Upper lobe of left lung (tissue), 6 donors: Measurements from ENCODE around the gene PPP2R2B. TPM values are rescaled to one million over a fixed set of nuclear protein-coding genes. Genes with fewer than 3 reads are reported as not detected.

ENCODE experiments used
- ATAC-seq, 2 donors: fragments of 200-7000 bp; cut with Tn5 transposase; one replicate each; pipeline ENCODE4 v1.9.1; 2022; ENCODE audit warnings: mild to moderate bottlenecking in 2 of 2, moderate library complexity in 2 of 2; ENCODE audit not compliant: low FRiP score in 2 of 2
- DNase-seq, 2 donors: peaks; one replicate each; pipeline ENCODE4 v3.0.0-alpha.2; 2019 to 2020
- H3K27ac ChIP-seq, 4 donors: fragments of 200-600 bp; sonication (generic); one replicate each; pipeline ENCODE4 v1.5.1; 2016 to 2019
- H3K27me3 ChIP-seq, 4 donors: fragments of 200-600 bp; sonication (generic); one replicate each; pipeline ENCODE4 v1.5.1; 2017 to 2019
- H3K36me3 ChIP-seq, 4 donors: fragments of 200-600 bp; sonication (generic); one replicate each; pipeline ENCODE4 v1.5.1; 2016 to 2019
- H3K4me1 ChIP-seq, 4 donors: fragments of 200-600 bp; sonication (generic); one replicate each; pipeline ENCODE4 v1.5.1; 2018 to 2019
- H3K4me3 ChIP-seq, 4 donors: fragments of 200-600 bp; sonication (generic); one replicate each; pipeline ENCODE4 v1.5.1; 2017 to 2019; ENCODE audit warnings: mild to moderate bottlenecking in 2 of 4, moderate library complexity in 1 of 4
- H3K9me3 ChIP-seq, 4 donors: fragments of 200-600 bp; sonication (generic); one replicate each; pipeline ENCODE4 v1.5.1; 2018 to 2019
- EP300 ChIP-seq, 4 donors: sonication (generic); formaldehyde crosslinking; IDR thresholded peaks; one replicate each; pipeline ENCODE4 v1.5.1; 2017; ENCODE audit warnings: antibody characterized with exemption in 4 of 4, control low read depth in 2 of 4
- POLR2A ChIP-seq, 4 donors: fragments of 450-650 bp; IDR thresholded peaks; one replicate each; pipeline ENCODE4 v1.5.1; 2016 to 2017; ENCODE audit warnings: antibody characterized with exemption in 4 of 4, mild to moderate bottlenecking in 2 of 4
- POLR2AphosphoS5 ChIP-seq, 2 donors: sonication (generic); formaldehyde crosslinking; IDR thresholded peaks; one replicate each; pipeline ENCODE4 v1.5.1; 2017; ENCODE audit warnings: antibody characterized with exemption in 2 of 2
- WGBS, 2 donors: methylation state at CpG; one replicate each; pipeline ENCODE4 v1.1.5; 2017 to 2018; 5-methylcytosine and 5-hydroxymethylcytosine counted together
- total RNA-seq, 6 donors: library from RNA; depleted of rRNA in 4 of 6; stranded (reverse); fragments of >200 nt in 4 of 6; gene quantifications; one replicate each; pipeline versions ENCODE4 v1.1.0 to v1.2.1, GENCODE V29; 2016 to 2021
- TF ChIP-seq, protein P1 (sequence below), 6 experiments: fragments of 450-650 bp in 4 of 6; fragments of 200-600 bp in 2 of 6; sonication (generic) in 2 of 6; IDR thresholded peaks; one replicate each; pipeline ENCODE4 v1.5.1; 2016 to 2019; ENCODE audit warnings: antibody characterized with exemption in 6 of 6
- donor health status: DM: no; HTN: no; CAD: no; lungs with moderate emphysema.
- donor health status: DM: no; HTN: yes; CAD: no; lungs with severe emphysema.

PPP2R2B gene
- total RNA-seq, 6 donors from 2014 or later, result 0.49 to 7.4 (median 1.3) TPM

DNA sequence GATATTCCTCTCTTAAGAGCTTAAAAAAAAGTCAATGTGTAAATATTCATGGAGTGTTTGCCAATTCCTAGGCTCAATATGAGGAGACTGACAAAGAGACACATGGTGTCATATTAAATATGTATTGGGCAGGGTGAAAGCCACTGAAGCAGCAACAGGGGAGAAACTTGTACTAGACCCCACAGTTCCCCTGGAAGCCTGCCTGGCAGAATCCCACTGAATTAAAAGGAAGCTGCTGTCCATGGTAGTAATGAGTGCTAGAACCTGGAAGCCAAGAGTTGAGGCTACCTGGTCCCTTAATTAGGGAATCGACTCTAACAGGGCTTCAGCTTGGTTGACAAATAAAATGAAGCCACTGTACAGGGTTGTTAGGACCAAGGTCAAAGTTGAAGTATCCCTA is 233.2 kb downstream of the PPP2R2B start:
- DNase-seq (no peak), ATAC-seq (no peak)
- WGBS, 2 donors, result 43 to 73% methylated on average over 1 of the region's 1 CpG
- Histone ChIP-seq H3K27me3 (no peaks in the 10 kb centered on the region), H3K9me3 (no peaks in the 10 kb centered on the region), H3K4me3 (no peak overlapping the region), H3K4me1 (no peaks in the 10 kb centered on the region), H3K27ac (no peak overlapping the region), H3K36me3 (no peaks in the 10 kb centered on the region)
- no peak for TF ChIP-seq EP300 (IDR thresholded peaks at IDR 0.05)

DNA sequence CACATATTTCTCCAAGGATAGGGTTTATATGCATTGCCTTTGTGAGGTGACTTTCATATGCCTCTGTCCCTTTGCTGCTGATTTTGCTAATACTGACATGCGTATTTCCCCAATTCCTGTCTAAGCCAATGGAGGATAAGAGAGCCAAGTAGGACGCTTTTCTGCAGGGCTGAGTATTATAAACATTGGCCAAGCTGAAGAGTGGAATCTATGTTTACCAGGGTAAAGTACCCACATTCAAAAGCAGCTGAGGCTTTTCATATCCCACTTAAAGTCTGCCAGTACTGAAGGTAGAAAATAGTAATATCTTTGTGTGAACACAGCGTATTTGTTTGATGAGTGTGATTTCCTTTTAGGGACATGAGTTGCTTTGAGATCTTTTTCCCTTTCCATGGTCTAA is 233.7 kb downstream of the PPP2R2B start:
- ATAC-seq, result no peak
- no peaks in the 10 kb centered on the region for H3K9me3 ChIP-seq
- H3K27ac ChIP-seq, result no peak overlapping the region
- TF ChIP-seq, protein P1, sequence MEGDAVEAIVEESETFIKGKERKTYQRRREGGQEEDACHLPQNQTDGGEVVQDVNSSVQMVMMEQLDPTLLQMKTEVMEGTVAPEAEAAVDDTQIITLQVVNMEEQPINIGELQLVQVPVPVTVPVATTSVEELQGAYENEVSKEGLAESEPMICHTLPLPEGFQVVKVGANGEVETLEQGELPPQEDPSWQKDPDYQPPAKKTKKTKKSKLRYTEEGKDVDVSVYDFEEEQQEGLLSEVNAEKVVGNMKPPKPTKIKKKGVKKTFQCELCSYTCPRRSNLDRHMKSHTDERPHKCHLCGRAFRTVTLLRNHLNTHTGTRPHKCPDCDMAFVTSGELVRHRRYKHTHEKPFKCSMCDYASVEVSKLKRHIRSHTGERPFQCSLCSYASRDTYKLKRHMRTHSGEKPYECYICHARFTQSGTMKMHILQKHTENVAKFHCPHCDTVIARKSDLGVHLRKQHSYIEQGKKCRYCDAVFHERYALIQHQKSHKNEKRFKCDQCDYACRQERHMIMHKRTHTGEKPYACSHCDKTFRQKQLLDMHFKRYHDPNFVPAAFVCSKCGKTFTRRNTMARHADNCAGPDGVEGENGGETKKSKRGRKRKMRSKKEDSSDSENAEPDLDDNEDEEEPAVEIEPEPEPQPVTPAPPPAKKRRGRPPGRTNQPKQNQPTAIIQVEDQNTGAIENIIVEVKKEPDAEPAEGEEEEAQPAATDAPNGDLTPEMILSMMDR (IDR thresholded peaks at IDR 0.05), result no peak
- TF ChIP-seq EP300 (IDR thresholded peaks at IDR 0.05) (no peak), POLR2AphosphoS5 (IDR thresholded peaks at IDR 0.05) (no peak), POLR2A (IDR thresholded peaks at IDR 0.05) (no peak)
- no peak overlapping the region for H3K4me3 ChIP-seq
- no peak for DNase-seq
- no peaks in the 10 kb centered on the region for H3K4me1 ChIP-seq
- no peaks in the 10 kb centered on the region for H3K27me3 ChIP-seq
- H3K36me3 ChIP-seq, result no peaks in the 10 kb centered on the region
- WGBS, 2 donors, result 55 to 66% methylated on average over 3 of the region's 3 CpGs

DNA sequence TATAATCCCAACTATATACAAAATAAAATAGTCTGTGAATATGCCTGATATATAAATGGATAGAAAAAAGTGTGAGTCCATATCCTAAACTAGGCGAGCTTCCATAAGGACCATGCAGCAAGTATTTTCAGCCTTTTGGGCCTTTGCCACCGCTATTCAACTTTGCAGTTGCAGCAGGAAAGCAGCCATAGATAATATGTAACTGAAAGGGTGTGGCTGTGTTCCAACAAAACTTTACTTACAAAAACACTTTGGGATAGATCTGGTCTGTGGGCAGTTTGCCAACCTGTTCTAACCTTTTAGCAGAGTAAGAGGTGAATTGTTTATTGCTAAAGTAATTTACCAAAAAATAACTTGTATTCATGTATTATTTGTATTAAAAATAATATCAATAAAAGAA is 234.8 kb downstream of the PPP2R2B start:
- TF ChIP-seq, protein P1 (IDR thresholded peaks at IDR 0.05), result no peak
- no peak for TF ChIP-seq EP300 (IDR thresholded peaks at IDR 0.05)
- no peak for TF ChIP-seq POLR2A (IDR thresholded peaks at IDR 0.05)
- TF ChIP-seq POLR2AphosphoS5 (IDR thresholded peaks at IDR 0.05), result no peak
- Histone ChIP-seq H3K27ac (no peak overlapping the region), H3K4me1 (no peaks in the 10 kb centered on the region), H3K27me3 (no peaks in the 10 kb centered on the region), H3K4me3 (no peak overlapping the region), H3K36me3 (no peaks in the 10 kb centered on the region), H3K9me3 (no peaks in the 10 kb centered on the region)
- 29 to 34% methylated on average over 2 of the region's 2 CpGs for WGBS, 2 donors
- DNase-seq (no peak), ATAC-seq (no peak)

DNA sequence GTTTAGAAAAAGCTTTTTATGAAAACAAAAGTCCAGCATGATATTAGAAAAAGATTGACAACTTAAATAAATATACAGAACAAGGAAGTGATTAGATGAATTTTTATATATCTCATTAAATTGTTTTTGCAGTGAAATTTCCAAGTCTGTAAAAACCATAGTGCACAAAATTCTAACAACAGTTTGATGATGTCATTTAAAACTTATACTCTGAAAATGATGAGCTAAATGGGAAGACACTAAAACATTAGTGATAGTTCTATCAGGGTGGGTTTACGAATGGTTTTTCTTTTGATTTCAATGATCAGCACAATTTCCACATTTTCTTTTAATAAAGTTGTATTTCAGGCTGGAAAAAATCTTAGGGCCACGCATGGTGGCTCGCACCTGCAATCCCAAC is 236.1 kb downstream of the PPP2R2B start:
- no peak for TF ChIP-seq POLR2AphosphoS5 (IDR thresholded peaks at IDR 0.05)
- TF ChIP-seq, protein P1 (IDR thresholded peaks at IDR 0.05), result no peak
- TF ChIP-seq EP300 (IDR thresholded peaks at IDR 0.05), result no peak
- TF ChIP-seq POLR2A (IDR thresholded peaks at IDR 0.05), result no peak
- Histone ChIP-seq H3K4me3 (no peak overlapping the region), H3K27ac (no peak overlapping the region), H3K4me1 (no peaks in the 10 kb centered on the region), H3K27me3 (no peaks in the 10 kb centered on the region), H3K9me3 (no peaks in the 10 kb centered on the region), H3K36me3 (no peaks in the 10 kb centered on the region)
- ATAC-seq, result no peak
- WGBS, 2 donors, result 76 to 94% methylated on average over 3 of the region's 3 CpGs
- DNase-seq, result no peak

DNA sequence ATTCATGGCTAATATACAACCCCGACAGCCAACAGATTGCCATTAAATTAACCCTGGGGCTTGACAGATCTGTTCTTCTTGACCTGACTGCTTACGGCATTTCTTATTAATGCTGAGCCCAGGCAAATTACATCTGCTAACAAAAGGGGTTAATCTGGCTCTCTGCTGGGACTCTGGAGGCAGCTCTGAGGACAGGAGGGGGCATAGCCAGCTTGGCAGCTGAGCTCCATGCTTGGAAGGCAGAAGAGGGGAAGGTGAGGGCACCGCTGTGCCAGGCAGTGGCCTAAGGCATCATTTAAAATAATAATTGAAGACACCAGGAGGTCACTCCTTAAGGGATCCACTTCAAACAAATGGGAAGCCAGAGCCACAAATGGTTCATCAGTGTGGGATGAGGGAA is 236.6 kb downstream of the PPP2R2B start:
- WGBS, 2 donors, result 90 to 91% methylated on average over 3 of the region's 3 CpGs
- no peak for ATAC-seq

More for the DNA sequence above, 236.6 kb downstream of the PPP2R2B start:
- Histone ChIP-seq H3K27ac (no peak overlapping the region), H3K36me3 (no peaks in the 10 kb centered on the region), H3K9me3 (no peaks in the 10 kb centered on the region), H3K4me1 (no peaks in the 10 kb centered on the region), H3K4me3 (no peak overlapping the region), H3K27me3 (no peaks in the 10 kb centered on the region)
- no peak for DNase-seq
- TF ChIP-seq POLR2AphosphoS5 (IDR thresholded peaks at IDR 0.05) (no peak), POLR2A (IDR thresholded peaks at IDR 0.05) (no peak), EP300 (IDR thresholded peaks at IDR 0.05) (no peak)
- TF ChIP-seq, protein P1 (IDR thresholded peaks at IDR 0.05), result no peak
